HG03159 (cell line): Measurements from ENCODE around the gene SCARF1.

ENCODE experiments used
- ATAC-seq: cut with Tn5 transposase; IDR thresholded peaks from one replicate; pipeline ENCODE4 v1.9.1; 2021; ENCODE audit warnings: mild to moderate bottlenecking, moderate library complexity; ENCODE audit not compliant: unreplicated experiment

The SCARF1 gene

DNA sequence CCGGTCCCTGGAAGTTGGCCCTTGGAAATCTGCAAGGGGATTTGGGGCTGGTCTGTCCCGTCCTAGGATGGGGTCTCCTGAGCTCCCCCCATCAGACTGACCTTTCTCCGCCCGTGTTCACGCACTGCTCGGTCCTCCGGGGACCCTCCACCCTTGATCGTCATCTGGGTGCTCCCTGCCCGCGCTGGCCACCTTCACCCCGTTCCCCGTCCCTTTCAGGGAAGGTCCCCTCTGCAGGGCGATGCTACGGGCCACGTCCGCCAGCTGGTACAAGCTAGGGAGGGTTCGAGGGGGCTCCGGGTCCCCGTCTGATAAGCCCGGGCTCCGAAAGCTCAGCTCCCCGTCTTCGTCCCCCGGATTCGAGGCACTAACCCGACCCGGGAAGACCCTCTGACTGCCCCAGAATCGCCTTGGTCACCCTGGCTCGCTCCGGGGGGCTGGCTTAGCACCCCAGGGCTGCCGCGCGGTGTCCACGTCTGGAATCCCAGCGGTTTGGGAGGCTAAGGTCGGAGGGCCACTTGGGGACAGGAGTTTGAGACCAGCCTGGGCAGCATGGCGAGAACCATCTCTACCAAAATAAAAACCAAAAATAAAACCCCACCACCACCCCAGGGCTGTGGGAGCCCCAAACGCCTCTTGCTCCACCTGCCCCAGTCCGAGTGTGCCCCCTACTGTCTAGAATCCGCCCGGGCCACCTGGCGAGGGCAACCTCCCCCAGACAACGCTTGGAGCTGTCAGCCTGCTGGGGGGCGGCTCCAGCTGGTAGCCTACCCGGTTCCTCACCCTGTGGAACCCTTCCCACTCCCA is 15.8 kb downstream of the SCARF1 start:
- no peak for ATAC-seq

DNA sequence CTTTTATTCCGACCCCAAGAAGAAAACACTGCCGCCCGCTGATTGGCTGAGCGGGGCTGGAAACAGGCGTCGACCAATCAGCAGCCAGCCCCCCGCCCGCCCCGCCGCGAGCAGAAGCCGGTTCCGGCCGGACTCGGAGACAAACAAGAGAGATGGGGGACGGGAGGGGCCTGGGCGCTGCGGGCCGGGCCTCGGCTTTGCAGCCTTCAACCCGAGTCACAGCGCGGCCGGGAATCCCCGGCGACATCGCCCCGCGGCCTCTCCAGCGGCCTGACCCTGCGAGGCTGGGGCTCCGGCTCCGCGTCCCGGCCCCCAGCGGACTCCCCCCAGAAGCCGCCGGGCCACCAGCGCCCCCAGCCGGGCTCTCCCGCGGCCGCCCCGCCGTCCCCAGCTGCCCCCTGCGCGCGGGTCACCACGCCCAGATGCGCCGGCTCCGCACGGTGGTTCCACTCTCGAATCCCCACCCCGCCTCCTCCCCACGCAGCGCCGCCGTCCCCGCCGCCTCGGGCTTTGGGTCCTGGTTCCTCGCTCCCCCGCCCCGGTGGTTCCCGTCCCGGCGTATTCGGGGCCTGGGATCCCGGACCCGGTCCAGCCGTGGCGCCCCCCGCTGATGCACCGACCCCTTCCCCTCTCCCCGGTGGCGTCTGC is 16.6 kb downstream of the SCARF1 start:
- peak; percentile 52 for ATAC-seq

DNA sequence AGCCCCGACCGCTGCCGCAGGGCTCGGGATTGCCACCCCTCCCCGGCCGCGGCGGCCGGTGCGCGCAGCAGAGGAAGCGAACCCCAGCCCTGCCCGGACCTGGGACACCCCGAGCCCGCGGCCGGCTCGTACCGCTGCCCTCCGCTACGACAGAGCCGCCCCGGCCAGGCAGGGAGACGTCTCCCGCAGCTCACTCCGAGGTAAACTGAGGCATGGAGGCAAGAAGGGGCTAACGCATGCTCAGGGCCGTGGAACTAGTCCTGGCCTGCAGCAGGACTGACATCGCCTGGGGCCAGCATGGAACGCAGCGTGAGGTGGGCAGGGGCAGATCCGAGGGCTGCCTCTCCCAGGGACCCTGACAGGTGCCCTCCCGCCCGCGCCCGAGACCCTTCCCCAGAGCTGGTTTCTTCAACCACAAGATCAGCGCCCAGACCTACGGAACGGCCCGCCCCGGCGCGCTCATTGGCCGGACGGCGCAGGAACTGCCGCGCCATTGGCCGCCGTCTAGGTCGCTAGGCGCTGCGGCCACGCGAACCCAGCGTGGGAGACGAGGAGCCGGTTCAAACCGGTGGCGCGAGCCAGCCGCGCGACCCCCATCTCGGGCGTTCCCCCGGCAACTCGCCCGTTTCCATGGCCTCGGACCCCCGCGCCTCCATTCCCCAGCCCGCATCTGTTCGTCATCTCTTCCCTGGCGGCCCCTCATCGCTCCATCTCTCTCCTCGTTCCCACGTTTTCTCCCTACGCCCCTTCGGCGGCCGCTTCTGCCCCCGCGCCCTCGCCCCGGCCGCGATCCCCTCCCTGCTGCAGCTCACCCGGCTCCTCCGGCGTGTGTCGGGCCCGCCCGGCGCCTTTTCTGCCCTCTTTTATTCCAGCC is 17.3 kb downstream of the SCARF1 start, which contains the start of gene SLC43A2:
Gene SLC43A2, minus strand, starts transcription at position 853 of the 874 bp plus-strand sequence. CDS start 960 bp downstream, outside the sequence.
- ATAC-seq = peak; percentile 53

DNA sequence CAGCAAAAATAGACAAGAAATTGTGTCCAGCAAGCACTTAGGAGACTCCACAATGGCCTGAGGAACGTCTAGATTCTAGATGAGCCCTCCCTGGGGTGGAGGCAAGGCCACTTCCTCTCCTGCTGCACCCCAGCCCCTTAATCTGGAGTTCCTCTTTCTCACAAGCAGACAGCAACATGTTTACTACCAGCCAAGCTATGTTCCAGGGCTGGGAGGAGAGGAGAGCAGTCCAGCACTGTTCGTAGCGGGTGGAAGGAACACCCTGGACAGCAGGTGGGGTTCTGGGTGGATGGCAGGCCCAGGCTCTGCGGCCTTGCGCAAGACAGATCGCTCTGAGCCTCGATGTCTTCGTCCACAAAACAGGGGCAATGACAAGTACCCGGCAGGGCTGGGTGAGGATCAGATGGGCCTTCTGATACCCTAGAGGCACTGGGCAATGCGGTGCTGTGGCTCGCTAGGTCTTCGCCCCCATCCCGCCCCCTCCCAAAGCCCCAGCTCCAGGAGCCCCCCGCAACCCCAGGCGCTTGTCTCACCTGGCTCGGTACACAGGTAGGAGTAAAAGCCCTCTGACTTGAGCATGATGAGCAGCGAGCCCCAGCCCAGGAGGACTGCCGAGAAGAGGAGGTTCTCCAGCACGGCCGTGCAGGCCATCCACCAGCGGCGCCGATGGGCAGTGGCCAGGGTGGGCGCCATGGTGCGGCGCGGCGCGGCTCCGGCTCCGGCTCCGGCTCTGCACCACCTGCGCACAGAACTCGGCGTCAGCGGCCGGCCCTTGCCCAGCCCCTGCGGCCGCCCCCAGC is 18.1 kb downstream of the SCARF1 start:
- no peak for ATAC-seq

DNA sequence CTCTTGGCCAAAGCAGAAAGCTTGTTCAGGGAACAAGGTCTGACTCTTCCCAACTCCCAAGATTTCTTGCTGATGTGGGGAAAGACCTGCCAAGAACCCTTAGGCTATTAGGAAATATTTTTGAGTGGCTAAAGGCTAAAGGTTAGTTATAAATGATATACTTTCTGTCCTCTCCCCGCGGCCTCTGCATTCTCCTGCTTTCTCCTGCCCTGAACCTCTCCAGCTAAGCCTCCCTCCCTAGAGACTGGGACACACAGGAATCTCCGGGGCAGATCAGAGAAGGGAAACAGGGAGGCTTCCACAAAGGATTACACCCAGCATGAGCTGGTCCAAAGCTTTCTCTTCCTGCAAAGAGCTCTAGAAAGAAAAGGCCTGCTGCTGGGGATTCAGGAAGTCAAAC is 19.2 kb downstream of the SCARF1 start:
- ATAC-seq = no peak

DNA sequence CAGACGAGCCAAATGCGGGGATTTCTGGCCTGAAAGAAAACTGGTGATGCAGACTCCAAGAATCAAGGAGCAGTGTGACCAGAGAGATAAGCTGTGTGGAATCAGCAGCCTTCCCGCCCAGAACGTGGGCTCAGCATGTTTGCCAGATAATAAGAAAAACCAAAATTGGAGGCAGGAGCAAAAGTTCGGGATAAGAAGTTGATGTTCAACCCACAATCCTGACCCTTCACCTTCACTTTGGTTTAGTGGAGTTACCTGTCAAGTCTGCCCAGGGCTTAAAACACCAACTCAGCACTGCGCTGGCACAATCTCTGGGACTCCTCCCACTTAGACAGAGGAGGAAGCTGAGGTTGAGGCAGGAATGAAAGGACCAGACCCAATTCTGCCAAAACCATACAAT is 20.0 kb downstream of the SCARF1 start:
- no peak for ATAC-seq

DNA sequence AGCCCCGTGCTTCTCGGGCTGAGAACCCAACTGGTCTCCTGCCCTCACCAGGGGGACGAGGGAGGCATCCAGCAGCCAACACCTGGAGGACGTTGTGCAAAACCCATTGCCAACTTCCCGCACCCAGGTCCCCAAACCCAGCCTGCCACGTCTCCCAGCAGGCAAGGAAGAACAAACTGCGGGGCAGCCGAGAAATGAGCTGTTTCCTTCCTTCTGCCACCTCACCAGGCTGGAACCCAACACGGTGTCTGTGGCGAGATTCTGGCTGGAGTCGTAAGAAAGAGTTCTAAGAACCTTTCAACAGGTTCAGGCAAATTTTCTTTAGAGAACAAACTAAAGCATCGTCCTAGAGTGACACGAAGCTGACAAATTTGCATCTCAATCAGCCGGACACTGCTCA is 20.5 kb downstream of the SCARF1 start:
- ATAC-seq = no peak

DNA sequence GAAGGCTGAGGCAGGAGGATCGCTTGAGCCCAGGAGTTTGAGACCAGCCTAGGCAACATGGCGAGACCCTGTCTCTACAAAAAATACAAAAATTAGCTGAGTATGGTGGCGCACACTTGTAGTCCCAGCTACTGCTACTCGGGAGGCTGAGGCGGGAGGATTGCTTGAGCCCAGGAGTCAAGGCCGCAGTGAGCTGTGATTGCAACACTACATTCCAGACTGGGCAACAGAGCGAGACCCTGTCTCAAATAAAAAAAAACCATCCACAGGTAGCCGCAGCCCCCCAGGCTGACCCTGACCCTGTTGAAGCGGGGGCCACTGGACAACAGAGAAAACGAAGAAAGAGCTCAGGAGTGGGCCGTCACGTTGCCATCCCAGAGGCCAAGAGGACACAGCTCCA is 20.9 kb downstream of the SCARF1 start:
- ATAC-seq = no peak

DNA sequence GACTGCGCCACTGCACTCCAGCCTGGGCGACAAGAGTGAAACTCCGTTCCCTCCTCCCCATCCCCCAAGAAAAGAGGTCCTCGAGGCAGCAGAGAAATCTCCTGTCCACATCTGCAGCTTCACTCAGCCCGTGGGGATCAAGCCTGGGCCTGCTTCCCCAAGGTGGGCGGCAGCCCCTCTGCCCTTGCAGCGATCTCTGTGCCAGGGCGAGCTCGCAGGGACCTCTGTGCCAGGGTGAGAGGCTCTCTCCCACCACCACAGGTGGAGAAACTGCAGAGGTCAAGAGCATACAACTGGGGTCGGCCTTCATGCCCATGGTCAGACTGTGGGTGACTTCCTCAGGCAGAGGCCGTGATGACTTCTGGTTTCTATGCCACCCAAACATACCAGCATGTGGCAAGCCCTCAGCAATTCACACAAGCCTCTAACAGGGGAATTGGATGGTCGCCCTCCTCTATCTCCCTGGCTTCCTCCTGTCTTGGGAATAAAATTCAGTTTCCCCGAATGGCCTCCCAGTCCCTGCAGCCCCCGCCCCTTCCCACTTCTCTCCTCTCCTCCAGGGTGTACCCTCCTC is 22.4 kb downstream of the SCARF1 start:
- ATAC-seq = no peak

DNA sequence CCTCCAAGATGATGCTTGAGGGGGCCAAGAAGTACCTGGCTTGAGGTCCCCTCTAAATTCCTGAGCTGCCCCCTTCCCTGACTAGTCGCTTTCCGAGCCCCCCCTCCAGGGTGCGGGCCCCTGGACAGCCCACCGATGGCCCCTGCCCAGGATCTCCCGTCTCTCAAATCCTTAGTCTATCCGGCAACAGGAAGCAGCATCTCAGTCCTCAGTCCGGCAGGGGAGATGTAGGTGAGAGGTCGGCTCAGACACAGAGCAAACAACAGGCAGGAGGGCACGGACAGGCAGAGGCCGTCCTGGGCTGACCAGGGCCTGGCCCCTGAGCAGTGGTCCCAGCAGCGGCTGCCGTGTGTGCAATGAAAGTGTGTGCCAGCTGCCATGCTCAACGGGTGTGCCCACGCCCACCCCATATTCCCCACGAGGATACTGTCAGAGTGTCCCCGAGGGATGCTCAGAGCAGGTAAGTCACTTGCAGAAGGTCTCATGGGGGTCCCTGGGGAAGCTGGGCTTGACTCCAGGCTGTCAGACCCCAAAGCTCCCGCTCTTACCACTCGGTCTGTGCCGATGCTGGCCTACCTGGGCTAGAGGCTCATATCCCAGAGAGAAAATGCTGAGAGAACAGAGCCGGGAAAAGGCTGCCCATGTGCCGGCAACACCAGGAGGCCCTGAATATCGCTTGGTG is 24.1 kb downstream of the SCARF1 start:
- ATAC-seq = no peak

DNA sequence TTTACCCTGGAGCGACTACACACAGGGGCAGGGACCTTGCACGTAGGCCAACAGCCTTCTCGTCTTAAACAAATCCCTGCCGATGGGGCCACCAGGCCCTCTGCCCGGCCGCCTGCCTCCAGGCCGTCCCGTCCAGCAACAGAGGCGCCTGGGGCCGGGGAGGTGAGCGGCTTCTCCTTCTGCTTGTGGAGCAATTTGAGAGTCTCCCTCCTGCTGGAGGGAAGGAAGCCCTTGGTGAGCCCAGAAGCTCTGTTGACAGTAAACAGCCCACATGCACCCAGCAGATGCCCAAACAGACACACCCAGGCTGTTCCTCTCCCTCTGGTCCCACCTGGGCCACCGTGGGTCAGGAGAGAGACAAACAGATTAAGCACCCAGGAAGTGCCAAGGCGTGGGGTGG is 25.0 kb downstream of the SCARF1 start:
- no peak for ATAC-seq

DNA sequence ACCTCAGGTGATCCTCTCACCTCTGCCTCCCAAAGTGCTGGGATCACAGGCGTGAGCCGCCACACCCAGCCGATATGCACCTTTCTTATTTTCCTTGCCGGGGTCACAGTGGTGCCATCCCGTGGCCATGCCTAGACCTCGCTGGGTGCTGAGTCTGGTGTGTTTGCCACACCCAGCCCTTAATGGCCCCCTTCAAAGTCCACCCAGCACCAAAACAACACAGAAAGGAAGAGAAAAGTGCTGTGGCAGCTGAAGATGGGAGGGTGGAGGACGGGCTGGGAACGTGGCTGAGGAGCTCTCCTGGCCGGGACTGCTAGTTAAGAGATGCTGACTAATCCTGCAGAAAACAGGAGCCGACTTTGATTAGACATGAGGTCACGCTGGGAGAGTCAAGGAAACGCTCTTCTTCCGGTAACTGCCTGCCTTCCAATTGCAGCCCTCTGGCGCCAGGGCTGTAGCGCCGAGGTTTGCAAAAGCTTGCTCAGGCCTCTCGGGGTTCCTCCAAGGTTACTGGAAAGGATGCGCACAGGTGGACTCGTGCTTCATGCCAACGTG is 27.8 kb downstream of the SCARF1 start:
- ATAC-seq = no peak

DNA sequence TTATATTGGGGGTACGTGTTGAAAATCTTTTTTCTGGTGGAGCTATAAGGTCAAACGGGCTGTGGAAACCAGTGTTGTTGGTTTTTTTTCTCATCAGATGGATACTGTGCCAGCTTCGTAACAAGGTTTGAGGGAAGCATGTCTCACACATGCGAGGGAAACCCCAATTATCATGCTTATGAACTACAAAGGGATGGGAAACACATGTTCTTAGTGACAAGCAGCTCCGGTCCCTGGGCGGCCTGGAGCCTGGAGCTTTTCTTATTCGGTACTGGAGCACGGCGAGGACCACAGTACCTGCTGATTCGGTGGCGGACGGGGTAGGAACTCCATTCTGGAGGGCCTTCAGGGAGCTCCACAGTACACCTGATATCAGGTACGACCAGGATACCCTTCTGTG is 29.4 kb downstream of the SCARF1 start:
- no peak for ATAC-seq

DNA sequence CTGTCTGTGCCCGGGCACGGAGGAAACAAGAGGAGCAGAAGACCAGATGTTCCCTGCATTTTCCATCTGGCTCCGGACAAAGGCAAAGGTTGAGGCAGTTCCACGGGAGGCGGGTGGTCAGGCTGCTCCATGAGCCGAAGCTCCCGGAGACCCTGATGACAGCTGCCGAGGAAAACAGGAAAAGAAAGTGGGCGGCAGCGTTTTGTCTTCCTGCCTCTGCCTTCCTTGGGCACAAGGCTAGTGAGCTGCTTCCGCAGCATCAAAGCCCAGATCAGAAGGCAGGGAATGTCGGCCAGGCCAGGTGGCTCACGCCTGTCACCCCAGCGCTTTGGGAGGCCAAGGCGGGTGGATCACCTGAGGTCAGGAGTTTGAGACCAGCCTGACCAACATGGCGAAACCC is 33.1 kb downstream of the SCARF1 start:
- no peak for ATAC-seq

DNA sequence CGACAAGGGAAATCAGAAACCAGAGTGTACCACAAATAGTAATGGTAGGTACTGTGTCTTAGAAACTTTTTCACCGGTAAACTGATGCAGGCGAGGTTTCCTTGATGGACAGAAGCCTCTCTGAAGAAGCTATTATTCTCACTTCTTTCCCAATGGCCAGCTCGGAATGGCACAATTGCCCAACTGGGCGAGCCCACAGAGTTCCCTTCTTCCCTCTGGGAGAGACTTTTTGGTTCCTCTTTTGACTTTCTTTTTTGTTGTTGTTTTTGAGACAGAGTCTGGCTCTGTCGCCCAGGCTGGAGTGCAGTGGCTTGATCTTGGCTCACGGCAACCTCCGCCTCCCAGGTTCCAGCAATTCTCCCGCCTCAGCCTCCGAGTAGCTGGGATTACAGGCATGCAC is 33.8 kb downstream of the SCARF1 start:
- no peak for ATAC-seq

DNA sequence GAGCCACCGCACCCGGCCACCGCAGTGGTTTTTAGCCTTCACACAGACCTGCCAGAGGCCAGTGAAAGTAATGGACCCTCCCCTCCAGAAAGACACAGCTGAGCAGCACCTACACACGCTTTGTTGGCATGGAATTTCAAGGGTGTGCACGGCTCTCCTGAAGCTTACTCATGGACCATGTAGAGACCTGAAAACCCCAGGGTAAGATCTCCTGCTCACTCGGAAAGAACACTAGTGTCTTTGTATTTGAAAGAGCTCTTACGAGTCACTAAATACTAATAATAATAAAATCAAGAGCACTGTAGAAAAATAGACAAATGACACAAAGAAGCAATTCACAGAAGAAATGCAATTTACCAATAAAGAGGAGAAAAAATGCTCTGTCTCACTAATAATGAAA is 36.9 kb downstream of the SCARF1 start:
- no peak for ATAC-seq

DNA sequence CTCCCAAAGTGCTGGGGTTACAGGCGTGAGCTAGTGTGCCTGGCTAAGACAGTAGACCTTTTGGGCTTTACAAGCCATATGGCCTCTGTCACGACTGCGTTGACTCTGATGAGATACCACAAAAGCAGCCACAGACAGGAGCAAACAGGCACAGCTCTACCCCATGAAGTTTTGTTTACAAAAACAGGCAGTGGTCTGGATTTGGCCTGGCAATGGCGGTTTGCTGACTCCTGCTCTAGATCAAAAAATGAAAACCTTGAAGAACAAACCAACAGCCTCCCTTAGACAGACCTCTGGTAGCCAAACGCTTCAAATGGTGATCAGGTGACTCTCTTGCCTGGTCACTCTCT is 37.6 kb downstream of the SCARF1 start:
- ATAC-seq = no peak

DNA sequence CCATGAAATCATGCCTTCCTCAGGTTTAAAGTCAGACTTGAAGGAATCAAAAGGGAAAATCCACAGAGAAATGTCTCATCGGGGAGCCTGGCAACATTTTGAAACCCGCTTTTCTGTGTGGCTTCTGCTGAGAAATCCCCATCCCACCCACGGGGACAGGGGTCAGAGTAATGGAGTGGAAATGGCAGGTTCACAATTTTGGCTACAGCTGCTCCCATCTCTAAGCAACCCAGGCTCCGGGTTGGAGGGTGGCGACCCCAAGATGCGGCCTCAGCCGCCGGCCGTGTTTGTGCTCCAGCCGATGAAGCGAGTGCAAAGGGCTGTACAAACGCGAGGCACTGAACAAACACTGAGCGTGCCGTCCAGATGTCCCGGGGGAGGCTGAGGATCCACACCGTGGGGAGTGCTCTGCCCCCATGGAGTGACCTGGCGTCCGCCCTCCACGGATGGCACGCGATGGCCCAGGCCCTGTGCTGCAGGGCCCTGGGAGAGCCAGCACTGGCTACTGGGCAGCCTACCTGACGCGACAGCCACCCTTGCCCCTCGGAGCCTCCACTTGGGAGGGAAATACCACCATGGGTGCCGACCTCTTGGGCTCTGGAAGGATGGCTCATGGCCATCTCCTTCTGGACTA is 39.1 kb downstream of the SCARF1 start:
- ATAC-seq = no peak

DNA sequence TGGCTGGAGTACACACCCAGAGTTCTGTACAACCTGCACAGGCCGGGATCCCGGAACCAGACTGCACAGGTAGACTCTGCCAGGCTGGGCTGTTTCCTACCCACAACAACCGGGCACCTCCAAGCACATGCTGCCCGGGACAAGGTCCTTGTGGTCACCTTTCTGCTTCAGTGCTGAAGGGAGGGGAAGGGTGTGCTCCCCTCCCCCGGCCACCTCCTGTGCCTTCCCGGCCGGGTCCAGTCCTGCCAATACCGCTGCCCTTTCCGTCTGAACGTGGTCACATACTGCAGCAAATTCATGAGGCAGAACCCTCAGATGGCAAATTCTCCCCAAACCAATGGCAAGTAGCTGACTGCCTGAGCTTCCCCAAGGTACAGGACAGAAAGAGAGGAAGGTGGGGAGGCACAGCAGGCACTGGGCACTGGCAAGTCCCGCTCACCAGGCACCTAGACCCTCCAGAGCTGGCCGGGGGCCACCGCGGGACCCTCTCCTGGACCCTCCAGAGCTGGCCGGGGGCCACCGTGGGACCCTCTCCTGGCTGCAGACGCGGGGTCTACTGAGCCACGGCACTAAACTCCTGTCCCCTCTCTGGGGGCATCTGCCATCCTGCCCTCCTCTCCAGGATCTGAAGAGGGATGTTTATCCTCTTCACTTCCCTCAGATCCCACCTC is 39.7 kb downstream of the SCARF1 start:
- ATAC-seq = no peak
